ENCODE measurements around the gene TWSG1.
"Not testable (repeated sequence)": the region's sequence is repeated elsewhere in the genome, so short reads cannot be mapped to it uniquely, and the experiment has no call there.

The TWSG1 gene

GRCh38 chr18:9394046-9394445 lies 59.5 kb downstream of the TWSG1 start:
- no peak for DNase-seq

- DNase-seq, result no peak
Observed at GRCh38 chr18:9400197-9400596, 65.6 kb downstream of the TWSG1 start.

GRCh38 chr18:9401176-9401575 lies 66.6 kb downstream of the TWSG1 start:
- no peak for DNase-seq

GRCh38 chr18:9402358-9403007 lies 67.9 kb downstream of the TWSG1 start:
- not testable (repeated sequence) for DNase-seq

- no peak for DNase-seq
Observed at GRCh38 chr18:9403795-9404564, 69.4 kb downstream of the TWSG1 start.

GRCh38 chr18:9404565-9405060 lies 70.0 kb downstream of the TWSG1 start:
- DNase-seq, result no peak

- DNase-seq, result no peak
Observed at GRCh38 chr18:9405130-9405529, 70.6 kb downstream of the TWSG1 start.

GRCh38 chr18:9405977-9406376 lies 71.4 kb downstream of the TWSG1 start:
- no peak for DNase-seq

GRCh38 chr18:9410515-9410914 lies 75.9 kb downstream of the TWSG1 start:
- DNase-seq, result no peak

GRCh38 chr18:9413576-9413975 lies 79.0 kb downstream of the TWSG1 start:
- no peak for DNase-seq

GRCh38 chr18:9416563-9417072 lies 82.0 kb downstream of the TWSG1 start:
- no peak for DNase-seq

GRCh38 chr18:9417073-9417851 lies 82.7 kb downstream of the TWSG1 start:
- DNase-seq, result peak; percentile 27 to 61

- DNase-seq, result no peak
Observed at GRCh38 chr18:9418047-9418690, 83.6 kb downstream of the TWSG1 start.

- DNase-seq, result no peak
Observed at GRCh38 chr18:9419956-9420631, 85.5 kb downstream of the TWSG1 start.

GRCh38 chr18:9421096-9421900 lies 86.7 kb downstream of the TWSG1 start:
- DNase-seq, result no peak

- no peak for DNase-seq
Observed at GRCh38 chr18:9421901-9422327, 87.3 kb downstream of the TWSG1 start.

GRCh38 chr18:9422816-9423519 lies 88.4 kb downstream of the TWSG1 start:
- DNase-seq, result no peak

GRCh38 chr18:9423648-9424047 lies 89.1 kb downstream of the TWSG1 start:
- not testable (repeated sequence) for DNase-seq

GRCh38 chr18:9424235-9424634 lies 89.7 kb downstream of the TWSG1 start:
- not testable (repeated sequence) for DNase-seq

- no peak for DNase-seq
Observed at GRCh38 chr18:9426753-9427152, 92.2 kb downstream of the TWSG1 start.

- no peak for DNase-seq
Observed at GRCh38 chr18:9428301-9428706, 93.7 kb downstream of the TWSG1 start.

Measured in NCI-H446 (cell line).